Motor neuron (in vitro differentiated cells): ENCODE data around the gene TNF. TPM values are rescaled to one million over a fixed set of nuclear protein-coding genes. Genes with fewer than 3 reads are reported as not detected.

Experiments
- ATAC-seq, 8 experiments: fragments of 200-7000 bp; cut with Tn5 transposase; replicated peaks in 6 of 8; 2 replicates each; pipeline ENCODE4 v1.8.0; 2021; ENCODE audit warnings: mild to moderate bottlenecking in 8 of 8, moderate library complexity in 8 of 8
- H3K27ac ChIP-seq, 2 donors: fragments of 250-450 bp; sonication (Bioruptor Pico); 2 replicates each; pipeline ENCODE4 v1.9.0; 2021; ENCODE audit warnings: antibody characterized with exemption in 2 of 2, mild to moderate bottlenecking in 2 of 2, moderate library complexity in 1 of 2
- H3K4me1 ChIP-seq, 2 donors: fragments of 250-450 bp; sonication (Bioruptor Pico); replicated peaks in 1 of 2; 2 replicates each; pipeline ENCODE4 v1.6.1; 2021; ENCODE audit warnings: antibody characterized with exemption in 2 of 2, mild to moderate bottlenecking in 2 of 2, moderate library complexity in 1 of 2
- H3K4me3 ChIP-seq, 5 donors: fragments of 250-450 bp; sonication (Bioruptor Pico); 2 replicates each; pipeline ENCODE4 v1.9.0; 2021; ENCODE audit warnings: antibody characterized with exemption in 5 of 5, mild to moderate bottlenecking in 5 of 5, moderate library complexity in 4 of 5
- WGBS, 10 experiments: fragments of 450-650 bp; shearing (Covaris generic); methylation state at CpG; one replicate each; pipeline ENCODE4 v1.0.0; 2022; 5-methylcytosine and 5-hydroxymethylcytosine counted together
- in situ Hi-C, 9 experiments: fragments of 400-800 bp; cut with MboI; loops; one replicate each; pipeline ENCODE4 v1.15.0; 2021; ENCODE audit warnings: low sequenced_read_pairs in 9 of 9, low pct_unique_long_range_greater_than_20kb in 2 of 9; ENCODE audit not compliant: unreplicated experiment in 9 of 9
- total RNA-seq, 8 experiments: library from RNA; unstranded; fragments of 300-600 nt; gene quantifications; 2 replicates each; pipeline versions ENCODE4 v1.2.3 to v1.2.4, GENCODE V29; 2022

TNF gene
- total RNA-seq, 8 experiments from 2014 or later: 0.17 to 3.9 (median 0.68) TPM; not detected in 4

- Histone ChIP-seq H3K27ac (peak overlapping the region in 1 of 2 donors; percentile 30), H3K4me1 (no peaks in the 10 kb centered on the region), H3K4me3 (no peak overlapping the region)
- ATAC-seq: peak in 5 of 8 experiments; percentile 50 to 74 (median 52)
- in situ Hi-C loops: no loop called here
- 73 to 100% (median 80%) methylated on average over 1 to 7 of the region's 7 CpGs; no CpG with 5 or more reads in 2 of the 10 experiments for WGBS, 10 experiments
Observed at GRCh38 chr6:31559958-31560696, 15.2 kb upstream of the TNF start.

GRCh38 chr6:31560697-31561058, 14.7 kb upstream of the TNF start:
- Histone ChIP-seq H3K4me3 (no peak overlapping the region), H3K27ac (no peak overlapping the region), H3K4me1 (no peaks in the 10 kb centered on the region)
- in situ Hi-C loops: no loop called here
- ATAC-seq: peak in 1 of 8 experiments; percentile 17

- 16 to 82% (median 49%) methylated on average over 2 to 8 of the region's 9 CpGs; no CpG with 5 or more reads in 2 of the 10 experiments for WGBS, 10 experiments
- H3K4me1 ChIP-seq: no peaks in the 10 kb centered on the region
- peak in 3 of 8 experiments; percentile 20 to 21 (median 20) for ATAC-seq
- in situ Hi-C loops: no loop called here
- H3K4me3 ChIP-seq: no peak overlapping the region
- no peak overlapping the region for H3K27ac ChIP-seq
Observed at GRCh38 chr6:31567531-31568370, 7.6 kb upstream of the TNF start.

- in situ Hi-C loops: no loop called here
- Histone ChIP-seq H3K4me1 (no peaks in the 10 kb centered on the region), H3K4me3 (no peak overlapping the region), H3K27ac (no peak overlapping the region)
- ATAC-seq: no peak
- 36 to 100% (median 83%) methylated on average over 1 to 3 of the region's 3 CpGs; no CpG with 5 or more reads in 1 of the 10 experiments for WGBS, 10 experiments
Observed at GRCh38 chr6:31568537-31568961, 6.8 kb upstream of the TNF start.

GRCh38 chr6:31569861-31570536, 5.4 kb upstream of the TNF start:
- WGBS, 10 experiments: 63 to 71% methylated on average over 1 of the region's 1 CpG; no CpG with 5 or more reads in 8 of the 10 experiments
- in situ Hi-C loops: no loop called here
- ATAC-seq: no peak
- Histone ChIP-seq H3K4me1 (no peaks in the 10 kb centered on the region), H3K4me3 (no peak overlapping the region), H3K27ac (no peak overlapping the region)

- WGBS, 10 experiments: 50 to 93% (median 73%) methylated on average over 2 to 10 of the region's 27 CpGs; no CpG with 5 or more reads in 3 of the 10 experiments
- Histone ChIP-seq H3K27ac (no peak within 1 kb of the TSS), H3K4me3 (no peak within 1 kb of the TSS), H3K4me1 (no peaks in the 10 kb centered on the region)
- no peak for ATAC-seq
- in situ Hi-C loops: no loop called here
Observed at GRCh38 chr6:31572041-31572911, 3.1 kb upstream of the TNF start, which contains the start of gene LTA. LTA (plus strand) TSS chr6:31572289; CDS start chr6:31572743, 454 bp downstream.

GRCh38 chr6:31573239-31574105, 1.9 kb upstream of the TNF start:
- no peak overlapping the region for H3K27ac ChIP-seq
- ATAC-seq: no peak
- H3K4me3 ChIP-seq: no peak overlapping the region
- 50 to 93% (median 80%) methylated on average over 1 to 6 of the region's 9 CpGs; no CpG with 5 or more reads in 2 of the 10 experiments for WGBS, 10 experiments
- in situ Hi-C loops: no loop called here
- H3K4me1 ChIP-seq: no peaks in the 10 kb centered on the region

GRCh38 chr6:31574106-31575061, 981 bp upstream of the TNF start:
- 33 to 92% (median 66%) methylated on average over 2 to 6 of the region's 14 CpGs; no CpG with 5 or more reads in 2 of the 10 experiments for WGBS, 10 experiments
- ATAC-seq: no peak
- Histone ChIP-seq H3K27ac (no peak overlapping the region), H3K4me3 (no peak overlapping the region), H3K4me1 (no peaks in the 10 kb centered on the region)
- in situ Hi-C loops: no loop called here

GRCh38 chr6:31575952-31576685, 754 bp downstream of the TNF start:
- no peaks in the 10 kb centered on the region for H3K4me1 ChIP-seq
- ATAC-seq: no peak
- H3K4me3 ChIP-seq: no peak overlapping the region
- 47 to 100% (median 65%) methylated on average over 1 to 7 of the region's 8 CpGs; no CpG with 5 or more reads in 1 of the 10 experiments for WGBS, 10 experiments
- in situ Hi-C loops: no loop called here
- H3K27ac ChIP-seq: no peak overlapping the region

- no peak for ATAC-seq
- WGBS, 10 experiments: 52 to 90% (median 78%) methylated on average over 1 to 8 of the region's 19 CpGs; no CpG with 5 or more reads in 2 of the 10 experiments
- Histone ChIP-seq H3K4me3 (no peak overlapping the region), H3K4me1 (peaks cover 0 to 6% of the 10 kb centered on the region in 2 donors), H3K27ac (no peak overlapping the region)
- in situ Hi-C loops: no loop called here
Observed at GRCh38 chr6:31576897-31577578, 1.7 kb downstream of the TNF start.
